ENCODE data around the gene GNB3. TPM values are rescaled to one million over a fixed set of nuclear protein-coding genes. Genes with fewer than 3 reads are reported as not detected.

GNB3 gene
- 1 to 10 TPM in 3 of 4 donors, under 1 TPM in 1; 0.45 to 1.8 (median 1.3) TPM for total RNA-seq

DNA sequence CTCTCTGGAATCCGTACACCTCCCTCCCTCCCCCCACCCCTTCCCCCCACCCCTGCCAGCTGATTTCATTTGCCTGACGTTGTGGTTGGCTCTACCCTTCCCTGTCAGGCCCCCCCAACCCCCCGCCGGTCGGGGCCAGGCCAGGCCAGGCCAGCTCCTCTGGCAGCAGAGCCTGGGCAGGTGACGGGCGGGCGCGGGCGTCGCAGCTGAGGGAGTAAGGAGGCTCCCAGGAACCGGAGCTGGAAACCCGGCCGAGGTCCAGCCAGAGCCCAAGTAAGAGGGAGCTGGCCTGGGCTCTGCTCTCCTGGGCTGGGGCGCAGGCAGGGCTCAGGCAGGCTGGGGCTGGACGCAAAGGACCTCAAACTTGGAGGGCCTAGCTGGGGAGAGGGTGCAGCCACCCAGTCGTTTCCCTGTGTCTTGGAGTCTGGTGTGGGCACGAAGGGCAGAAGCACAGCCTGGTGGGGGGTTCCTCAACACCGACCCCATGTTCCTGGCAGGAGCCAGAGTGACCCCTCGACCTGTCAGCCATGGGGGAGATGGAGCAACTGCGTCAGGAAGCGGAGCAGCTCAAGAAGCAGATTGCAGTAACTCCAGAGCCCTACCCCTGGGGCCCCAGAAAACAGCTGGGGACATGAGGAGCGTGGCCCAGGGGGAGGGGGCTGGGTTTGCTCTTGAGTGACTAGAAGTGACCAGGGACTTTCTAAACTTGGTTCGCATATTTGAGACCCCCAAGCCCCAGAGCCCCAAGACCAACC, at the start of gene GNB3:
Gene GNB3 (plus strand): TSS at position 165 of the 755 bp plus-strand sequence. CDS start 363 bp downstream, at position 528.
- no peak for ATAC-seq
- Histone ChIP-seq H3K4me1 (no peaks in the 10 kb centered on the region), H3K27ac (no peak within 1 kb of the TSS), H3K9me3 (no peaks in the 10 kb centered on the region), H3K4me3 (no peak within 1 kb of the TSS), H3K36me3 (peaks cover 0 to 85% of the 10 kb centered on the region in 2 donors), H3K27me3 (no peaks in the 10 kb centered on the region)
- no peak for TF ChIP-seq POLR2AphosphoS5 (IDR thresholded peaks at IDR 0.05)
- TF ChIP-seq POLR2A (IDR thresholded peaks at IDR 0.05): no peak
- TF ChIP-seq EP300 (IDR thresholded peaks at IDR 0.05): no peak
- TF ChIP-seq, protein P1, sequence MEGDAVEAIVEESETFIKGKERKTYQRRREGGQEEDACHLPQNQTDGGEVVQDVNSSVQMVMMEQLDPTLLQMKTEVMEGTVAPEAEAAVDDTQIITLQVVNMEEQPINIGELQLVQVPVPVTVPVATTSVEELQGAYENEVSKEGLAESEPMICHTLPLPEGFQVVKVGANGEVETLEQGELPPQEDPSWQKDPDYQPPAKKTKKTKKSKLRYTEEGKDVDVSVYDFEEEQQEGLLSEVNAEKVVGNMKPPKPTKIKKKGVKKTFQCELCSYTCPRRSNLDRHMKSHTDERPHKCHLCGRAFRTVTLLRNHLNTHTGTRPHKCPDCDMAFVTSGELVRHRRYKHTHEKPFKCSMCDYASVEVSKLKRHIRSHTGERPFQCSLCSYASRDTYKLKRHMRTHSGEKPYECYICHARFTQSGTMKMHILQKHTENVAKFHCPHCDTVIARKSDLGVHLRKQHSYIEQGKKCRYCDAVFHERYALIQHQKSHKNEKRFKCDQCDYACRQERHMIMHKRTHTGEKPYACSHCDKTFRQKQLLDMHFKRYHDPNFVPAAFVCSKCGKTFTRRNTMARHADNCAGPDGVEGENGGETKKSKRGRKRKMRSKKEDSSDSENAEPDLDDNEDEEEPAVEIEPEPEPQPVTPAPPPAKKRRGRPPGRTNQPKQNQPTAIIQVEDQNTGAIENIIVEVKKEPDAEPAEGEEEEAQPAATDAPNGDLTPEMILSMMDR (IDR thresholded peaks at IDR 0.05): no peak
- 60% methylated on average over 2 of the region's 24 CpGs; no CpG with 5 or more reads in 1 of the 2 donors for WGBS, 2 donors (ENCODE audit: low coverage in 1 of 2)

DNA sequence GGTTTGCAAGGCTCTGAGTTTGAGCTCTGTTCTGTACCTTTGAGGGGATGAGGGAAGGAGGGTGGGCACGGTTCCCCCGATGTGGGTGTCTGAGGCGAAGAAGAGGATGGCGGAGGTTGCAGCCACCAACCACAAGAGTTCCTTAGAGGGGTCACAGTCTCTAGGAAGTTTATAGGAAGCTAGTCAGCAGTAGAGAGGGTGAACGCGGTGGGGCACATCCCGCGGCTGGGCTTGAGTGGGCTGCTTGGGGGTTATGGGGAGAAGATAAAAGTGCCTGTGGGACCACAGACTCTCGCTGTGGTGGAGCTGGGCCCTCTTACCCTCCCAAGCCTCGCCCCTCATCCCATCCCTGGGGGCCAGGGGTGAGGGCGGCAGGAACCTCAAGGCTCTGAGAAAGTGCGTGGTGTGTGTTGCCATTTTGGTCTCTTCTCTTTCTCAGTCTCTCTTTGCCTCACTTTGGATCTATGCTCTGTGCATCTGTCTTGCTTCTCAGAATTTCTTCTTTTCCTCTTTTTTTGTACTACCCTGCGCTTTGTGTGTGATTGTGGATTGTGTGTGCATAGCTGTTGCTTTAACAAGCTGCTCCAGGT, 48.7 kb upstream of the GNB3 start:
- 75 to 86% methylated on average over 3 to 12 of the region's 13 CpGs for WGBS, 2 donors (ENCODE audit: low coverage in 1 of 2)
- peak overlapping the region in 1 of 4 donors; percentile 28 for H3K27ac ChIP-seq
- H3K36me3 ChIP-seq: no peaks in the 10 kb centered on the region
- H3K4me3 ChIP-seq: peak overlapping the region in 1 of 2 donors; percentile 2
- H3K9me3 ChIP-seq: no peaks in the 10 kb centered on the region
- H3K27me3 ChIP-seq: no peaks in the 10 kb centered on the region
- no peak for ATAC-seq
- no peak for TF ChIP-seq EP300 (IDR thresholded peaks at IDR 0.05)
- no peak for TF ChIP-seq POLR2AphosphoS5 (IDR thresholded peaks at IDR 0.05)
- no peak for TF ChIP-seq POLR2A (IDR thresholded peaks at IDR 0.05)
- TF ChIP-seq, protein P1 (IDR thresholded peaks at IDR 0.05): no peak
- peaks cover 0 to 12% (median 3%) of the 10 kb centered on the region in 3 donors for H3K4me1 ChIP-seq

DNA sequence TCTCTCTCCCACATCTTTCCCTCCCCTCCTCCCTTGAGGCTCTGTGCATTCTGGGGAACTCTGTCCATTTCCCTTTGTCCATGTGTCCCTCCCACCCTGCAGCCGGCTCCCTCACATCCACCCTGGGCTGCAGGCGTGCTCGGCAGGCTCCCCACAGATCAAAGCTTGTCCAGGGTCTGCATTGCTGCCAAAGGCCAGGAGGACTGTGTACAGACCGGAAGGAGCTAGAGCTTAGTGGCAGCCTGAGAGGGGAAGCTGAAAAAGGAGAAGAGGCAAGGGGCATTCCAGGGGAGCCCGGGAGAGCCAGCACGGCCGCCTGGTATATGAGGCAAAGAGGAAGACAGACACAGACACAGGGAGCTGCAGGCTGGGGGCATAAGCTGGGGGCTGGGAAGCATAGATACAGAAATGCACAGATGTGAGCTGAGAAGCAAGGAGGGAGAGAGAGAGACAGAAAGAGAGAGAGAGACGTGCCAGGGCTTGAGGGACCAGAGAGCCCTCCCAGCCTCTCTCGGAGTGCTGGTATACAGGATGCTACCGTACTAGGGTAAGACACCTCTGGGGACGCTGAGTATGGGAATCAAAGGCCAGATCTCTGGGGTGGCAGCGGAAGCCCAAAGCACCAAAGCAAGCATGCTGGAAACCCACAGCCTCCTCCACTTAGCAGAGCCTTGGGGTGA, 48.1 kb upstream of the GNB3 start:
- Histone ChIP-seq H3K36me3 (no peaks in the 10 kb centered on the region), H3K4me1 (peaks cover 0 to 12% (median 3%) of the 10 kb centered on the region in 3 donors), H3K27me3 (no peaks in the 10 kb centered on the region), H3K27ac (peak overlapping the region in 1 of 4 donors; percentile 28), H3K4me3 (peak overlapping the region in 1 of 2 donors; percentile 2), H3K9me3 (no peaks in the 10 kb centered on the region)
- peak; percentile 46 for ATAC-seq
- WGBS, 2 donors (ENCODE audit: low coverage in 1 of 2): 19% methylated on average over 10 of the region's 12 CpGs; no CpG with 5 or more reads in 1 of the 2 donors
- TF ChIP-seq POLR2A (IDR thresholded peaks at IDR 0.05) (no peak), EP300 (IDR thresholded peaks at IDR 0.05) (no peak), POLR2AphosphoS5 (IDR thresholded peaks at IDR 0.05) (no peak)
- TF ChIP-seq, protein P1 (IDR thresholded peaks at IDR 0.05): no peak

DNA sequence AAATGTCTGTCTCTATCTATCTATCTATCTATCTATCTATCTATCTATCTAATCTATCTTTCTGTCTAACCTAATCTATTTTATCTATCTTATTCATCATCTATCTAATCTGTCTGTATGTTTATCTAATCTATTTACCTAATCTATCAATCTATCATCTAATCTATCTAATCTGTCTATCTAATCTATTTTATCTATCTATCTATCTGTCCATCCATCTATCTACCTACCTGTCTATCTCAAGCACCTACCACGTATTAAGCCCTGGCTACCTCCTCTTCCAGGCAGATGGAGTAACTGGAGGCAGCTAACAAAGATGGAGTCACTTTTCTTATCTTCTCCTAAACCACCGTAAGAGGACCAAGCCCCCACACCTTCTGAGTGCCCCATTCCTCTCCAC, 45.6 kb upstream of the GNB3 start:
- H3K27me3 ChIP-seq: no peaks in the 10 kb centered on the region
- TF ChIP-seq POLR2A (IDR thresholded peaks at IDR 0.05) (no peak), EP300 (IDR thresholded peaks at IDR 0.05) (no peak), POLR2AphosphoS5 (IDR thresholded peaks at IDR 0.05) (no peak)
- TF ChIP-seq, protein P1 (IDR thresholded peaks at IDR 0.05): no peak
- 71 to 100% methylated on average over 1 to 2 of the region's 2 CpGs for whole genome bisulfite sequencing, 2 donors (ENCODE audit: low coverage in 1 of 2)
- ATAC-seq: no peak
- H3K27ac ChIP-seq: no peak overlapping the region
- H3K4me3 ChIP-seq: no peak overlapping the region
- H3K36me3 ChIP-seq: no peaks in the 10 kb centered on the region
- peaks cover 0 to 12% (median 3%) of the 10 kb centered on the region in 3 donors for H3K4me1 ChIP-seq
- no peaks in the 10 kb centered on the region for H3K9me3 ChIP-seq

Measured in gastroesophageal sphincter (tissue), 4 donors.